Renal cortical epithelial cell (primary cell): ENCODE results near the gene ITPA. TPM values are rescaled to one million over a fixed set of nuclear protein-coding genes. Genes with fewer than 3 reads are reported as not detected.

Experiments
- DNase-seq: peaks from one replicate; pipeline ENCODE4 v3.0.0-alpha.2; 2011; ENCODE audit warnings: low read depth
- total RNA-seq: library from RNA; depleted of rRNA; stranded (reverse); fragments of >200 nt; gene quantifications from 2 replicates; pipeline ENCODE4 v1.2.3, GENCODE V29; 2014

ITPA gene
- 24.6 and 43.1 TPM in 2 replicates for total RNA-seq

GRCh38 chr20:3209257-3209945 lies at the start of gene ITPA:
TSS of gene ITPA (plus strand) at chr20:3209498. CDS start at chr20:3209552, 54 bp downstream.
- DNase-seq, result peak; percentile 29

DNA sequence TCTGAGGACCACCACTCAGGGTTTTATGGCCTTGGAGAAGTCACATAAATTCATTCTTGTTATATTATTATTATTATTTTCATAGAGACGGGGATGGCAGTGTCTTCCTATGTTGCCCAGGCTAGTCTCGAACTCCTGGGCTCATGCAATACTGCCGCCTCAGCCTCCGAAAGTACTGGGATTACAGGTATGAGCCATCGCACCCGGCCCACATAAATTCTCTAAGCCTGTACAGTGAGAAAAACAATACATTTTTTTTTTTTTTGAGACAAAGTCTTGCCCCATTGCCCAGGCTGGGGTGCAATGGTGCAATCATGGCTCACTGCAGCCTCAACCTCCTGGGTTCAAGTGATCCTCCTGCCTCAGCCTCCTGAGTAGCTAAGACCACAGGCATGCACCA lies 48.9 kb upstream of the ITPA start:
- no peak for DNase-seq

GRCh38 chr20:3161316-3162079 lies 47.8 kb upstream of the ITPA start:
- DNase-seq, result no peak

- peak; percentile 67 for DNase-seq
Measured at GRCh38 chr20:3162080-3162611, 47.2 kb upstream of the ITPA start.

DNA sequence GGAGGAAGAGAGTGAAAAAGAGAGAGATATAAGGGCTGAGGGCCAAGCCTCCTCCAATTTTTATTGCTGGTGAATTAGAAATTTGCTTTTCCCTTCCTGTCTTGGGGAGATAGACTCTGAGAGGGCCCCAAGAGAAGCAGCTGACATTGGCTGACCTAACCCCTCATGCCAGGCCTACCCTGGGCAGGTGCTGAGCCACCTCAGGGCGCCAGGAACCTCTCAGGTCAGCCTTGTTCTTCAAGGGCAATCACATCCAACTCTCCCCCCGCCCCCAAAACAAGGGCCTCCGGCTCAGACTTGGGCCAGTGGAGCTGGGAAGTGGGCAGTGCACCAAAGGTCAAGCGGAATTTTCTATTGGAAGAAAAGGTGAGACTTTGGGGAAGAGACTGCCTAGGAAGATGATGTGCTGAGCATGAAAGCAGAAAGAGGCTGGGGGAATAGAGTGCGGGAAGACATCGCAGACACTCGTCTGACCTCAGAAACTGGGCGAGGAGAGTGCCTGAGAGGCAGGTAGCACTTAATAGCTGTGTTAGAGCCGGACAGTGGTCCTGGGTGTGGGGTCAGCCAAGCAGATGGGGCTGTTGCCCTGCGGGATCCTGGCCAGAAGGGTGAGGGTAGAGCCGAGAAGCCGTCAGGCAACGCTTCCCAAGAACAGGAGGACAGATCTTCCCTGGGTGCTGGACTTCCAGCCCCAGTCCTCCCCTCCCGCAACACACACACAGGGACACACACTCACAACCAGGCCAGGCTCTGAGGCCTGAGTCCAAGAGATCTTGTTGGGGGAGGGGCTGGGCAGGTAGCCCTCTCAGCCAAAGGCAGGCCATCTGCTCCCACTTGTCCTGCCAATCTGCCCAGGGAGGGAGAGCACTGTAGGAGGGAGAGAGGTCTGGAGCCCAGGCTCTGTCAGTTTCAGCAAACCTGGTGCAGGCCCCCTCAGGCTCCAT lies 45.9 kb upstream of the ITPA start:
- DNase-seq, result no peak

GRCh38 chr20:3164043-3164762 lies 45.1 kb upstream of the ITPA start:
- DNase-seq, result no peak

DNA sequence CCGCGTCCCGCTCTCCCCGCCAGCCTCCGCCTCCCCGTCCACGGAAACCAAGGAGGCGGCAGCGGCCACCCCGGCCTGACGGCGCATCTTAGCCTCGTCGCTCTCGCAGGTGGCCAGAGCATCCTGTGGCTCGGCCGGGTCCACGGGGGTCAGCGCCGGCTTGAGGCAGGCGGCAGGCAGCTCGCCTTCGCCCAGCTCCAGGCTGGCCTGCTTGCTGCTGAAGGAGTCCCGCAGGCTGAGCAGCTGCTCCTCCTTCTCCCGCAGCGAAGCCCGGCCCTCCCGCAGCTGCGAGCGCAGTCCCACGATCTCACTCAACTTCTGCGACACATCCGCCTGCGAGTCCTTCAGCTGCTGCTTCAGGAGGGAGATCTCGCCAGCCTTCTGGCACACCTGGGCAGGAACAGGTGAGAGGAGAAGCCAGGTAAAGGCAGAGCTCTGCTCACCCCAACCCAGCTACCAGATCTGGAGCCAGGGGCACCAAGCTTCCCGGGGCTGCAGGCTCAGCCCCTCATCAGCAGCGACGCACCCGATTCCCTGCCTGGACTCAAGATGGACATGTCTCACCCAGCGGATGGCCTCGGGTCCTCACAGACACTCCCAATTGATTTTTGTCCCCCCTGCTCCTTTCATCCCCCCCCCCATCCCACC lies 44.4 kb upstream of the ITPA start:
- no peak for DNase-seq

DNA sequence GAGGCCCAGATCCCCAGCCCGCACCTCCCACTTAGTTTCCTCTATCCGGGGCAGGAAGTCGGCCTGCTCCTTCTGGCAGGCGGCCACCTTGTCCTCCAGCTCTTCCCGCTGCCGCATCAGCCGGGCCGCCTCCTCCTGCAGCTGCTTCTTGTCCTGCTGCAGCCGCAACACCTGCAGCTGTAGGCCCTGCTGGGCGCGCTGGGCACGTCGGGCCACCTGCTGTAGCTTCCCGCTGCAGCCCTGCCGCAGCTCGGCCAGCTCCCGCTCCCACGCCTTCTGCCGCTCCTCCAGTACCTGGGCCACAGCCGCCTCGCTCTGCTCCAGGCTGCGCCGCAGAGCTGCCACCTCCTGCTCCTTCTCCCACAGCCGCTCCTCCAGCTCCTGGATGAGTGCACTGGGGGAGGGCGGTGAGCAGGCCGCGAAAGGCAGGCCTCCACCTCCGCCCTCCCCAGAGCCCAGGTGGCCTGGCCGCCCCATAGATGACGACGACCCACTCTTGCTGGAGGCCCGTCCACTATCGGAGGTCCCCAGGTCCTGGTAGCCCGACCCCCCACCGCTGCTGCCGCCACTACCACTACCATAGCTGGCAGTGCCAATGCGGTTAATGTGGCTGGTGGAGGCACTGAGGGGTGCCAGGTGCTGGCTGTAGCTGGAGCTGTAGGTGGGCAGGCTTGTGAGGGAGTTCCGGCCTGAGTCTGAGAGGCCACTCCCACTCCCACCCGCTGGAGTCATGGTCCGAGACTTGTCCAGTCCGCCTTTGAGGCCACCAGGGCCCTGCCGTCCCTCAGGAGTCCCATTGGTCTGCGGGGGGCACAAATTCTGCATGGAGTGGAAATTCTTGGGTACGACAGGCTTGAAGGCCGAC lies 43.6 kb upstream of the ITPA start:
- DNase-seq, result no peak

DNA sequence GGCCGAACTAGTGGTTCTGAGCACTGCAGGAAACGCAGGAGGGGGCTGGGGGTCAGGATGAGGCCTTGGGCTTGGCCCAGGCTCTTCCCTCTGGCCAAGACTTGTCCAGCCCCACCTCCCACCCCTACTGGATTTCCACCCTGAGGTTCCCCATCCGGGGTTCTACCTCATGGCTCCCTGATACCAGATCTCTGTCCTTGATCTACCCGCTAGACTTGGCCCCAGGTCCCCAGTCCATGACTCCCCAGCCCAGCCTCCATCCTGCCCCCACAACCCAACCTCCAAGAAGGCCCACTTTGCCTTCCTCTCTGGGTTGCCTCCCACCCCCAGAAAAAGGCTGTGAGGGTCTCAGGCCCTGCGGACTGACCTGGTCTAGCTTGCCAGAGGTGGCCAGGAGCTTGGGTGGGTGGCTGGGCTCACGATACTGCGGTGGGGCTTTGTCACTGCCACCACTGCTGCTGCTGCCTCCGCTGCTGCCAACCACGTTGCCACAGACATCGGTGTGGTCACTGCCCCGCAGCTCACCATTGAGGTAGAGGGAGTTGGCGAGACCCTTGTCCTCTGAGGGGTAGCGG lies 42.9 kb upstream of the ITPA start:
- no peak for DNase-seq

- DNase-seq, result no peak
Measured at GRCh38 chr20:3166913-3167342, 42.4 kb upstream of the ITPA start.

DNA sequence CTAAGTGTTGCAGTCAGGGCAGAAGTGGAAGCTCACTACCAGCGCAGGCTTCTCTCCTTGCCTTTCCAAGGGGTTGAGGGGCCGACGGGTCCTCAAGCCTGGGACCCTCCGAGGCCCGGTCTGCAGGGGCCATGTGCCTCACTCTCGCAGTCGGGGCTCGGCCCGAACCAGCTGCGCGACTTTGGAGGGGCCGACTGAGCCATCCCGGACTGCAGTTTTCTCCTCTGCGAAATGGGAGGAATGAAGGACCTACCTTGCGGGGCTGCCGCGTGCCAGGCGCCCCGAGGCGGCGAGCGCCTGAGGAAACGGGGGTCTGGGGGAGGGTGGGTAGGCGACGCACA lies 41.6 kb upstream of the ITPA start:
- no peak for DNase-seq

DNA sequence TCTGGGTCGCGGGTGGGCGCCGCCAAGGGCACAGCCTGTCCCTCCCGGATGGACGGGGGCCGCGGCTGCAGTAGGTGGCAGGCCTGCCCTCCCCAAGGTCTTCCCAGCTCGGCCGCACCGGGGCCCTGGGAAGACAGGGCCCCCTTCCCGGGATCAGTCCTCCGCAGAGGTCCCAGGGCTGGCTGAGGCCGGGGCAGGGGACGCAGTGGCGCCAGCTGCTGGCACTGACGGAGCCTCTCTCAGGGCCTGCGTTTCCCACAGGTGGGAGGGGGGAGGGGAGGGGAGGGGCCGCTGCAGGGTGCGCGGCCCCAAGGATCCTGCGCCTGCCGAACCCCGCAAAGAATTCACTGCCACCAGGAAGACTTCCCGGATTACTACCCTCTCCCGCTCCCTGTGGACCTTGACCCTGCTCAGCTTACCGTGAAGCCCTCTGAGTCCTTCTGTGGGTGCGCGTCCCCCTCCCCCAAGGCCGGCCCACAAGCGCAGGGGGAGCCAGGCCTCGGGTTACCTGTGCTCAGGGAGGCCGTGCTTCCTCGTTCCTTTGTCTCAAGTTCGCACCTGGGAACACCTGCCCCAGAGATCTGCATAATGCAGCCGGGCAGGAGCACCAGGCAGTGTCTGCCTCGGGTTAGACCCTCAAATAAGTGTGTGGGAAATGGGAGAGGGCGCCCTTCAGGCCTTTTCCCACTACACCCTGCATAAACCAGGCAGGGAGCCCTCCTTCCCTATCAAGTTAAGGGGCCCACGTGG lies 41.0 kb upstream of the ITPA start:
- no peak for DNase-seq

DNA sequence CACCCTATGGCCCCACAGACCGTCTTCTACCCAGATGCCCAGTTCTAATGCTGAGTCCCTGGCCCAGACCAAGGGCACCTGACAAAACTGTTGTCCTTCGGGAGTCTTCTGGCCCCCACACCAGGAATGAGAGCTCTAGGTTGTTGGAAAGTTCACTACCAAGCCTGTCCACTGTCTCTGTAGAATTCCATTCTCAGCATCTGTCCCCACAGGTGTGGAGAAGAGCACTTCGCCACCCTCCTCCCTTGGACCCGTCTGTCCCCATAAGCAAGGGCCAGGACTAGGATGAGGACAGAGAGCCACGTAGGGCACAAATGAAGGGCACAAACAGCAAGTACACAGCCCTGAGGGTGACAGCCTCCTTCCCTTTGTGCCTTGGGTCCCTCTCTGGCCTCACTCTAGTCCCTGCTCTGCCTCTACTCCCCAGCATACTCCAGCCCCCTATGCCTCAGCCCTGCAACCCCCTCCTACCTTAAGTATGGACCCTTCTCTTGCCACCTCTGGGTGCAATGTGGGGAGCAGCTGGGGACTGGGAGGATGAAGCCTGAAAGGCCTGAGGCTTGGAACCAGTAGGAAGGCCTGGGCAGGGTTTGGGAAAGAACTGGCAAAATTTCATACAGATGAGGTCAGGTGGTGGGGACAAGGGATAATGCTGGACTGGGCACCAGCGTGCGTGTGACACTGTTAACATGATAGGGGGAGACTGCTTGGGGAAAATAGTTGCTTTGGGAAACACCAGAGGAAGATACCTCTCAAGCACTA lies 40.3 kb upstream of the ITPA start:
- no peak for DNase-seq

- DNase-seq, result no peak
Measured at GRCh38 chr20:3171391-3172125, 37.7 kb upstream of the ITPA start.

- no peak for DNase-seq
Measured at GRCh38 chr20:3172126-3172932, 37.0 kb upstream of the ITPA start.

DNA sequence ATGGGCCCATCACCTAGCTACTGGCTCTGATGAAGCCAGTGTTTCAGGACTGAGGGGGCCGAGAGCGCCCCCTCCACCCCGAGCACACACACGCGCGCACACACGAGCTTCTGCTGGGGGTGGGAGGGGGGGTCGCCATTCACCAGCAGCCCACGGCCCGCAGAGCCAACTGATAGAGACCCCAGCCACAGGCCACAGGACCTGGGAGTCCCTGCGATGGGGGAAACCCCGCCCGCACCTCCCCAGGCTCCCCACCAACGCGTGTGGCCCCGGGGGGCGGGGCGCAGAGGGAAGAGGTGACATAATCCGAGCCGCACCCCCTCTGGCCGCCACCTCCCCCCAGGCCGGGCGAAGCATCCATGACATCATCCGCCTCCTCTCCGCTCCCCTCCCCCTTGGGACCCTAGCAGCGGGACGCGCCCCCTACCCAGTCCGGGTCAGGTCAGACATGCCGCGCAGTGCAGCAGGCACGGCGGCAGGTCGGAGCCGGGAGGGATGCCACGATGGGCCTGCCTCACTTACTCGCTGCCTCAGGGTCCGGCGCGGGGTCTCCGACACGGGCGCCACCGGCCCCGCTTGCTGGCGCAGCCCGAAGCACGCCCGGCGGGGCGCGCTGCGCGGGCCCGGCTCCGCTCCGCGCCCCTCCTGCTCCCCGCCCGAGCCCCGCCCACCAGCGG lies 36.2 kb upstream of the ITPA start, which contains the start of gene LZTS3:
LZTS3 (minus strand) TSS at position 617 of the 677 bp plus-strand sequence. CDS start 6,386 bp downstream, outside the sequence.
- no peak for DNase-seq
